K562 (cell line): ENCODE measurements around the gene TRIM13.

Experiments
- CBFB ChIP-seq: sonication (generic); formaldehyde crosslinking; IDR thresholded peaks from 2 replicates; pipeline ENCODE4 v1.4.0; 2020; ENCODE audit warnings: mild to moderate bottlenecking, missing genetic modification reagents
- CTCF ChIP-seq, 3 experiments: IDR thresholded peaks in 2 of 3; conservative IDR thresholded peaks in 1 of 3; 2 replicates each; pipeline ENCODE4 v1.5.1; 2011 to 2012; ENCODE audit warnings: low read length in 3 of 3, mild to moderate bottlenecking in 3 of 3, control low read depth in 2 of 3, improper control_type of control experiment in 1 of 3, inconsistent platforms in 1 of 3, low read depth in 1 of 3, mixed read lengths in 1 of 3, moderate library complexity in 1 of 3; ENCODE audit not compliant: insufficient read depth in 2 of 3
- FOS ChIP-seq: IDR thresholded peaks from 3 replicates; pipeline ENCODE4 v1.6.1; 2011; ENCODE audit not compliant: insufficient read length; ENCODE audit errors: extremely low read depth
- HCFC1 ChIP-seq: IDR thresholded peaks from 2 replicates; pipeline ENCODE4 v1.6.1; 2012; ENCODE audit warnings: low read depth, low read length, improper control_type of control experiment
- HDGF ChIP-seq: fragments of 450-650 bp; IDR thresholded peaks from 2 replicates; pipeline ENCODE4 v1.6.1; 2016
- KDM1A ChIP-seq, 2 experiments: fragments of 450-650 bp; IDR thresholded peaks; 2 replicates each; pipeline ENCODE4 v1.6.1; 2016; ENCODE audit warnings: mild to moderate bottlenecking in 2 of 2
- KLF10 ChIP-seq: fragments of 250-450 bp; sonication (Bioruptor Pico); IDR thresholded peaks from 2 replicates; pipeline ENCODE4 v1.6.1; 2021; ENCODE audit warnings: matching md5 sums
- MTA2 ChIP-seq: fragments of 450-650 bp; IDR thresholded peaks from 2 replicates; pipeline ENCODE4 v1.6.1; 2016; ENCODE audit warnings: low read depth
- NCOA2 ChIP-seq, 2 experiments: fragments of 450-650 bp; IDR thresholded peaks; 2 replicates each; pipeline ENCODE4 v1.6.1; 2018; ENCODE audit warnings: mild to moderate bottlenecking in 2 of 2, moderate library complexity in 1 of 2; ENCODE audit not compliant: partially characterized antibody in 2 of 2

- TF ChIP-seq KDM1A (IDR thresholded peaks at IDR 0.05), result no peak
- no peak for TF ChIP-seq NCOA2 (IDR thresholded peaks at IDR 0.05; ENCODE audit: partially characterized antibody in 2 of 2)
- no peak for TF ChIP-seq KLF10 (CRISPR knock-in tag)
- TF ChIP-seq MTA2, result no peak
- TF ChIP-seq HCFC1, result no peak
- no peak for TF ChIP-seq HDGF
- no peak for TF ChIP-seq CTCF (IDR thresholded peaks at IDR 0.05 in 2 of 3, conservative IDR thresholded peaks at IDR 0.05 in 1 of 3; ENCODE audit: insufficient read depth in 2 of 3, low read depth in 1 of 3, low read length in 3 of 3)
- no peak for TF ChIP-seq CBFB (CRISPR knock-in tag)
- no peak for TF ChIP-seq FOS
Observed at GRCh38 chr13:50033725-50034124, 36.9 kb downstream of the TRIM13 start.
